Activated CD4-positive, alpha-beta T cell treated with anti-CD3 and anti-CD28 coated beads, Interleukin-2, amount 50 U/mL, for 24 hours (primary cell): Measurements from ENCODE around the gene NR2C1.

Source experiments
- DNase-seq, 2 donors: peaks; one replicate each; pipeline ENCODE4 v3.0.0-alpha.2; 2020; ENCODE audit warnings: low read depth in 1 of 2, low spot score in 1 of 2

Gene NR2C1

GRCh38 chr12:95085612-95086011, 12.2 kb upstream of the NR2C1 start:
- DNase-seq, result no peak

DNA sequence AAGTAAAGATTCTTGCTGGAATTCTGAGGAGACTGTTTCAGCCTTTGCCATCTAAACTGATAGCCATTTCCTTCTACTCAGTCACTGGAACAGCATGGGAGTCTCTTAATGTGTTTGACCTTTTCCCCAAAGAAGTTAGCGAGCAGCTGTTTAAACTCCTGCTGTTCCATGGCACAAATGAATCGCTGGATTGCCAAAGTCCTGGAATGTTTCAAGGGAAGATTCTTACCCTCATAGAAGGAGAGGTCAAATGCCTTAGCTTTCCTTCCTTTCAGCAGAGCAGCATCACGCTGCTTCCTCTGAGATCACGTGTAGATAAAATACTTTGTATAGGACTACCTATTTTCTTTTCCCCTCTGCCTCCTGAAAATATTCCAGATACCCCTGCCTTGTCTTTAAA, 10.5 kb upstream of the NR2C1 start:
- DNase-seq, result no peak

GRCh38 chr12:95083471-95083870, 10.1 kb upstream of the NR2C1 start:
- no peak for DNase-seq

- no peak for DNase-seq
Measured at GRCh38 chr12:95077341-95077740, 3.9 kb upstream of the NR2C1 start.

- DNase-seq, result no peak
Measured at GRCh38 chr12:95074766-95075165, 1.3 kb upstream of the NR2C1 start.

- no peak for DNase-seq
Measured at GRCh38 chr12:95073698-95074520, 491 bp upstream of the NR2C1 start.

GRCh38 chr12:95070378-95070777, 3.0 kb downstream of the NR2C1 start:
- no peak for DNase-seq

DNA sequence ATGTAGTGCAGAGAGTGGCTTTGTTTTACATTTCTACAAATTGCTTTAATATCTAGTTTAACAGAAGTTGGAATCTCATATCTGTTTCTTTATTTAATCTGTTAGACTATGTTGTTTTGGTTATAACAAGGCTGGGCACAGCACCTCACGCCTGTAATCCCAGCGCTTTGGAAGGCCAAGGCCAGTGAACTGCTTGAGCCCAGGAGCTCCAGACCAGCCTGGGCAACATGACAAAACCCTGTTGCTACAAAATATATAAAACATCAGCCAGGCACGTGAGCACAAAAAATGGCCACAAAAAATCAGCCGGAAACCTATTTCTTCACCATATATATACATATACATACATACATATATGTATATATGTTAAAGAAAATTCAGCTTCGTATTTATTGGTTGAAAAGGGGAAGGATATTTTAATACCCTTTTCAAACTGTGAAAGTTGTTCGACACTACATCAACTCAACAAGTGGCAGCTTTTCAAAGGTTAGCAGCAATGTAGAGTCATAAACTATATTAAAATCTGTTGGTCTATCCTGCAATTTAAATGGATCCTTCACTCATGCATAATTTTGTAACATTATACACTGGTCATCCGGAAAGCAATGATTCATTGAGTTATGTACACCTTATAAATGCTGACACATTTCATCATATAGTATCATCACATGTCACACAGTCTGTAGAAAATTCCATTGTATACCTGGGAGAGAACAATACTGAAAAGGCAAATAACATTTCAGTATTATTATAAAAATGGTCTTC, 7.1 kb downstream of the NR2C1 start:
- DNase-seq, result no peak

DNA sequence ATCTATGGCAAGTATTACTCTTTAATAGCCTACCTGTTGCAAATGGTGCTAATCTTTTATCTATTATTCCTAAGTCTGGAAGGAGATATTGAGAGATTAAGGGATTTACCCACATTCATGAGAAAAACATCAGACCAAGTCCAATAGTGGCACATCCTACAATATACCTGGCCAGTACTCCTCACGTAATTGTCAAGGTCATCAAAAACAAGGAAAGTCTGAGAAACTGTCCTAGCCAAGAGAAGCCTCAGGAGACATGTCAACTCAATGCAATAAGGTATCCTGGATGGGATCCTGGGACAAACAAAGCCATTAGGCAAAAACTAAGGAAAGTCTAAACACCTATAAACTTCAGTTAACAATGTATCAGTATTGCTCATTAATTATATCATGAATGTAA, 12.5 kb downstream of the NR2C1 start:
- DNase-seq, result no peak

GRCh38 chr12:95059984-95060383, 13.4 kb downstream of the NR2C1 start:
- no peak for DNase-seq

DNA sequence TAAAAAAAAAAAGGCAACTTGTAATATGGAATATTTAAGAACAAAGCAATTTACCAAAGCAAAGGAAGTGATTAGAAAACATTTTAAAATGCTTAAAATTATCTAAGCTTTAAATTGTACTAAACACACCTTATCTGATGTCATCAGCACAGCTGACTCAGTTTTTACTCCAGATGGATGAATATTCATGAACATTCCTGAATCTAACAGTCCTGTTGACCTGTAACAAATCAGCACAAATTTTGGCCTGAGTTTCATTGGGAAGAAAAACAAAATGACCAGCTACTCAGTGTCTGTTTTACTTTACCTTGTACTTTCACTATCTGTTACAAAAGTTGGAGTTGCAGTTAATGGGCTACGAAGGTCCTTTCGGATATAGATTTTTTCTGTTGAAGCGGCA, 16.0 kb downstream of the NR2C1 start:
- no peak for DNase-seq

DNA sequence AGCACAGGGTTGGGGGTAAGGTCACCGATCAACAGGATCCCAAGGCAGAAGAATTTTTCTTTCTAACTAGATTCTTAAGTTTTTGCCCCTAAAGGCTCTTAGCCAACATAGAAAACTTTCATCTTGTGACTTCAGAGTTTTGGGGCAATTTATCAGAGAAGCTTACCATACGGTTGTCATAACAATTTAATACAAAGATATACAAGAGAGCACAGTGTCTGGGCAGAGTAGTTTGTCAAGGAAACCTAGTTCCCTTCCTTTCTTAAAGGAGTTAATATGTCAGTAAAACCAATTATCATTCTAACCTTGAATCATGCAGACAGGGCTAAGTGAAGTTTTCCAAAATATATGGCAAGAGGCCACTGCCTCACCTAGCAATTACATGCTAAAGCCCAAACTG, 18.4 kb downstream of the NR2C1 start:
- DNase-seq, result no peak

GRCh38 chr12:95054206-95054605, 19.2 kb downstream of the NR2C1 start:
- DNase-seq, result no peak

DNA sequence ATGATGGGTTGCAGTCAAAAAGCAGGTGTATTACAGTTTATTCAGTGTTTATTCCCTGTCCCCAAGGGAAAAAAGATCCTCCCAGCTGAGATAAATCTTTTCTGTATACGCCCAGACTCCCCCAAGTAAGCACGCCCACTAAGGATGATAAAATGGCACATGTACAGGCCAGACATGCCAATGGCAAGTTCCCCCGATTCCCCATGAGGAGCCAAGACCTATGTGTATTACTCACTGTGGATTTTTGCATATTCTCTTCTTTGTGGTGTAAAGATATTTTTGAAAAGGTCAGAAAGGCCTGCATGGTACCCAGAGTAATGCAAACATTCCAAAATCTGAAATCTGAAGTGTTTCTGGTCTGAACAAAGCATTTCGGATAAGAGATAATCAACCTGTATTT, 22.2 kb downstream of the NR2C1 start:
- no peak for DNase-seq

DNA sequence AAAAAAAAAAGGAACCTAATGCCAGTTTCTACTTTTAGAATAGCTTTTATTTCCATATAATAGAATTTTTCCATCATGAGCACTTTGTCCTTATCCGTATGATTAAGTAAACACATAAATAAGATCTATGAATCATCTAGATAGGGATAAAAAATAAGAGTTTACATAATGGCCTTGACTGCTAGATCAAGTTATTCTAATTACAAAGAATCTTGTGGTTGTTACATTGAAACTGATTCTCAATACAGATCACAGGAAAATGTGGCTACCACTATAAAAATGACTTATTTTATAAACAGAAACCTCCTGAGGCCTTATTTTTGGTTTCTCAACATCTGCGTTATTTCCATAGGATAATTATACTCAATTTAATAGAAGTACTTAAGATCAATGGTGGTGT, 35.5 kb downstream of the NR2C1 start:
- no peak for DNase-seq

- no peak for DNase-seq
Measured at GRCh38 chr12:95034750-95035149, 38.7 kb downstream of the NR2C1 start.

DNA sequence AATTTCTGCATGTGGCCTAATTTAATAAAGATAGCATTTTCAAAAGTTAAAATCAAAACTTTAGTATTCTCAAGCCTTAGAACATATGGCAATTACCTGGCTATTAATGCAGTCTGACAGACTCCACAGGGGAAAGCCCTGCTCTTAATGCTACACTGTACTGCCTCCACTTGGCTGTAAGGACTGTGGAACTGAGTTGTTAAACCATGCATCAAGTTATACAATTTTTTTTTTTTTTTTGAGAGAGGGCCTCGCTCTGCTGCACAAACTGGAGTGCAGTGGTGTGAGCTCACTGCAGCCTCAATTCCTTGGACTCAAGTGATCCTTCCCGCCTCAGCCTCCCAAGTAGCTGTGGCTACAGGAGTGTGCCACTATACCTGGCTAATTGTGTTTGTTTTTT, 50.9 kb downstream of the NR2C1 start:
- no peak for DNase-seq

- DNase-seq, result no peak
Measured at GRCh38 chr12:95017482-95017881, 55.9 kb downstream of the NR2C1 start.

DNA sequence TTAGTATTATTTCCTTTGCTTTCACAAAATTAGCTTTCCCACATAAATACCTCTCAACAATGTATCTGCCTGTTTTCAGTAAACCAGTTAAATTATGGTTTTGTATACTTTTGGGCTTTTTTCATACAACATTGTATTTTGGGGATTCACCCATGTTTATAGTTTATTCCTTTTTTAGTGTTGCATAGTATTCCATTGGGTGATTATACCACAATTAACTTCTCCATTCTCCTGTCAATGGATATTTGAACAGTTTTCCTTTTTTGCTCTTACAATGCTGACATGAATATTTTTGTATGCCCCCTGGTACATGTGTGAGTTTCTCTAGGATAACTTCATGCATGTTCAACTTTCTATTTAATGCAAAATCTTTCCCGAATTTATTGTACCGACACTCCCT, 57.3 kb downstream of the NR2C1 start:
- no peak for DNase-seq

GRCh38 chr12:95014554-95014953, 58.9 kb downstream of the NR2C1 start:
- no peak for DNase-seq

- no peak for DNase-seq
Measured at GRCh38 chr12:95006206-95006605, 67.2 kb downstream of the NR2C1 start.

DNA sequence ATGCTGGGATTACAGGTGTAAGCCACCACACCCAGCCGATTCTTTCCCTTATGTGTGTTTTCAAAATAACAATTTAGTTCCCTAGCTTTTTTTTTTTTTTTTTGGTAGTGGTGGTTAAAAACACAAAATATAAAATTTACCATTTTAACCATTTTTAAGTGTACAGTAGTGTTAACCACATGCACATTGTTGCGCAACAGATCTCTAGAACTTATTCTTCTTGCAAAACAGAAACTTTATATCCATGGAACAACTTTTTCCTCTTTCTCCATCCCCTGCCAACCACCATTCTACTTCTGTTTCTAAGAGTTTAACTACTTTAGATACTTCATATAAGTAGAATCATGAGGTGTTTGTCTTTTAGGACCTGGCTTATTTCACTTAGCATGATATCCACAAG, 68.8 kb downstream of the NR2C1 start:
- no peak for DNase-seq

- no peak for DNase-seq
Measured at GRCh38 chr12:95003921-95004272, 69.5 kb downstream of the NR2C1 start.
